PC-3 (cell line): ENCODE data around the gene SPTBN2. TPM values are rescaled to one million over a fixed set of nuclear protein-coding genes. Genes with fewer than 3 reads are reported as not detected.

Experiments
- ATAC-seq: fragments of 200-7000 bp; cut with Tn5 transposase; 2 replicates; pipeline ENCODE4 v1.9.1; 2020; ENCODE audit warnings: mild to moderate bottlenecking, moderate library complexity
- BruUV-seq: library from RNA; stranded (reverse); fragments of 400-500 nt; replicated peaks from 2 replicates; lab custom pipeline; 2021; lab: Mats Ljungman, UMichigan
- CTCF ChIA-PET: fragments of 300-600 bp; sonication (Branson Sonifier 250); formaldehyde crosslinking; loops from one replicate; lab custom pipeline; 2022; ENCODE audit warnings: antibody characterized with exemption; lab: Charles Lee
- POLR2A ChIA-PET: fragments of 300-600 bp; sonication (Branson Sonifier 250); formaldehyde crosslinking; loops from one replicate; lab custom pipeline; 2022; ENCODE audit warnings: antibody characterized with exemption; ENCODE audit not compliant: unreplicated experiment; lab: Charles Lee
- DNase-seq: peaks from one replicate; pipeline ENCODE4 v3.0.0-alpha.2; 2015
- H2AFZ ChIP-seq: fragments of 300-600 bp; sonication (generic); 2 replicates; pipeline ENCODE4 v1.6.0; 2016; ENCODE audit warnings: antibody characterized with exemption, low read length
- H3F3A ChIP-seq: fragments of 300-600 bp; sonication (generic); one replicate; pipeline ENCODE4 v1.6.0; 2017; ENCODE audit warnings: antibody characterized with exemption, low read length, control low read depth, mild to moderate bottlenecking; ENCODE audit not compliant: unreplicated experiment
- H3K27ac ChIP-seq: fragments of 300-600 bp; sonication (generic); 2 replicates; pipeline ENCODE4 v1.5.1; 2016; ENCODE audit warnings: mild to moderate bottlenecking, low read length
- H3K27me3 ChIP-seq: fragments of 300-600 bp; sonication (generic); 2 replicates; pipeline ENCODE4 v1.6.1; 2016; ENCODE audit warnings: low read length, mixed read lengths
- H3K36me3 ChIP-seq: fragments of 300-600 bp; sonication (generic); 2 replicates; pipeline ENCODE4 v1.6.1; 2016; ENCODE audit warnings: low read depth, mixed run types, low read length, mixed read lengths
- H3K4me1 ChIP-seq: fragments of 300-600 bp; sonication (generic); 2 replicates; pipeline ENCODE4 v1.5.1; 2016; ENCODE audit warnings: low read length; ENCODE audit not compliant: insufficient read depth
- H3K4me2 ChIP-seq: fragments of 300-600 bp; sonication (generic); 2 replicates; pipeline ENCODE4 v1.6.0; 2016; ENCODE audit warnings: low read length
- H3K4me3 ChIP-seq: fragments of 300-600 bp; sonication (generic); 2 replicates; pipeline ENCODE4 v1.5.1; 2016; ENCODE audit warnings: mild to moderate bottlenecking, low read length, mixed read lengths
- H3K79me2 ChIP-seq: fragments of 300-600 bp; sonication (generic); 2 replicates; pipeline ENCODE4 v1.6.1; 2017; ENCODE audit warnings: low read length, mixed read lengths
- H3K9ac ChIP-seq: fragments of 300-600 bp; sonication (generic); 2 replicates; pipeline ENCODE4 v1.6.0; 2016; ENCODE audit warnings: mild to moderate bottlenecking, low read length
- H3K9me2 ChIP-seq: fragments of 300-600 bp; sonication (generic); replicated peaks from 2 replicates; pipeline ENCODE4 v1.6.1; 2016; ENCODE audit warnings: mixed run types, low read length, mixed read lengths
- H3K9me3 ChIP-seq: fragments of 300-600 bp; sonication (generic); 2 replicates; pipeline ENCODE4 v1.6.1; 2016; ENCODE audit warnings: low read length, mixed read lengths
- H4K20me1 ChIP-seq: fragments of 300-600 bp; sonication (generic); 2 replicates; pipeline ENCODE4 v1.6.1; 2016; ENCODE audit warnings: low read length, mixed read lengths
- CTCF ChIP-seq: fragments of 300-600 bp; sonication (generic); conservative IDR thresholded peaks from 2 replicates; pipeline ENCODE4 v1.5.1; 2017; ENCODE audit warnings: antibody characterized with exemption, low read depth, mild to moderate bottlenecking, low read length
- EZH2 ChIP-seq: fragments of 300-600 bp; sonication (generic); IDR thresholded peaks from one replicate; pipeline ENCODE4 v1.6.1; 2017; ENCODE audit warnings: antibody characterized with exemption, mild to moderate bottlenecking, low read length; ENCODE audit not compliant: unreplicated experiment
- EZH2phosphoT487 ChIP-seq: fragments of 300-600 bp; sonication (generic); IDR thresholded peaks from 2 replicates; pipeline ENCODE4 v1.6.1; 2018; ENCODE audit warnings: mild to moderate bottlenecking, antibody characterized with exemption, low read length, borderline replicate concordance
- intact Hi-C: fragments of 100-400 bp; cut with micrococcal nuclease; formaldehyde crosslinking; loops from 2 replicates; pipeline ENCODE4 v1.9.0; 2023
- total RNA-seq: library from RNA; depleted of rRNA; stranded (reverse); fragments of >200 nt; gene quantifications from 2 replicates; pipeline ENCODE4 v1.2.3, GENCODE V29; 2014; rRNA removed

The SPTBN2 gene
- total RNA-seq, 1 experiment from 2014 or later = 74.9 TPM

DNA sequence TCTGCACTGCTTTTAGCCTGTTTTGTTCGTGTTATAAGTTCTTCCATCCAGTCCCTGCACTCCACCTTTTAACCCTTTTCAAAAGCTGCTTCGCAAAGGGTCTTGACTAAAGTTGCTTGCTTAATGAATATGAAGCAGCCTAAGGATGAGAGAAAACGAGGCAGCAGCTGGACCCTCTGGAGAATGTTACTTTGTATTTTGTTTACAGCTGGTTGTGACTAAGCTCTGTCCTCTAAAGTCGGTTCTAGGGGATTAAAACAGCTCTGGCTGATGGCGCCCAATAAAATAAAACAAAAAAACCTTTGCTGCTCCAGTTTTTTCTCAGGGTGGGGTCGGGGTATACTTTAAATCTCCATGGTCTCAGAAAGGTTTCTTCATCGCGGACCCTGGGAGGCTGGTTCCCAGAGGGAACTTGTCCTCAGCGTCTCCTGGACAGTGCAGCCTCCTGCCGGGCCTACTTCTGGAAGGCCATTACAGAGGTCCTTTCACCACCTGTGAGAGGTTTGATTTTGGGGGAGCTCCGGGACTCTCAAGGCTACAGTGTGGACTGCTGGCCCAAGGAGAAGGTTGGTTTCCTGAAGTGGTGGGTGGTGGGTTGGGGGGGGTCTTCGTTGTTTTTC lies 91.3 kb downstream of the SPTBN2 start:
- POLR2A ChIA-PET = interaction anchor here (0.6 to 1.2 kb wide), 5 partner anchors 19 to 557 kb away, joined by 4 to 20 read pairs (median 5); partner anchors contain the start of genes DPP3, RBM14 and RBM4B
- intact Hi-C loops = loop anchor here (2.0 kb wide), 1 partner anchor 21 kb away; the partner anchor contains the start of gene RBM14
- Histone ChIP-seq H3K4me1 (peaks cover 37% of the 10 kb centered on the region), H3K36me3 (peaks cover 41% of the 10 kb centered on the region), H3F3A (peaks cover 7% of the 10 kb centered on the region), H3K4me3 (peak overlapping the region; percentile 57), H3K9me2 (no peaks in the 10 kb centered on the region), H3K9me3 (no peaks in the 10 kb centered on the region), H3K27me3 (no peaks in the 10 kb centered on the region), H3K27ac (peak overlapping the region; percentile 56), H2AFZ (peak overlapping the region; percentile 76), H3K79me2 (peaks cover 97% of the 10 kb centered on the region), H4K20me1 (peaks cover 48% of the 10 kb centered on the region), H3K4me2 (peak overlapping the region; percentile 80), H3K9ac (peak overlapping the region; percentile 66)
- DNase-seq (no peak), ATAC-seq (peak; percentile 12)
- TSS peak; percentile 90 for BruUV-seq
- TF ChIP-seq CTCF (no peak), EZH2 (no peak), EZH2phosphoT487 (no peak)
- CTCF ChIA-PET = interaction anchor here (0.6 to 1.2 kb wide), 3 partner anchors 45 to 842 kb away, joined by 3 to 5 read pairs (median 3); partner anchors contain the start of gene CCDC87

DNA sequence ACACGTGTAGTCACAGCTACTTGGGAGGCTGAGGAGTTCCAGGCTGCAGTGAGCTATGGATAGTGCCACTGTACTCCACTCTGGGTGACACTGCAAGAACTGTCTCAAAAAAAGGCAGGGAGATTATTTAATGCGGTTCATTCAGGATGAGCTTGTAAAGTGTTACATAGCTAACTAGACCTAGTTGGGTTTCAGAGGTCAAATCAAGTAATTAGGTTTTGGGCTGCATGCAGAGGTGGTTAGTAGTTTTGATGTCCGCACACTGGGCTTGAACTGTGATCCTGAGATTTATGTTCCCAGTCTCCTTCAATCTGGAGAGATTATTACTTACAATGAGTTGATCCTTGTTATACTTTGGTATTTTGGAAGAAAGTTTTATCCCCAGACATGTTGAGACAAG lies 92.6 kb downstream of the SPTBN2 start:
- intact Hi-C loops = no loop called here
- ATAC-seq = no peak
- H3K4me2 ChIP-seq = no peak overlapping the region
- ChIA-PET CTCF (no interaction called here), POLR2A (no interaction called here)
- no peaks in the 10 kb centered on the region for H3K27me3 ChIP-seq
- peaks cover 44% of the 10 kb centered on the region for H4K20me1 ChIP-seq
- peaks cover 24% of the 10 kb centered on the region for H3K4me1 ChIP-seq
- no peak for TF ChIP-seq EZH2
- no peak for TF ChIP-seq EZH2phosphoT487
- TF ChIP-seq CTCF = no peak
- peaks cover 7% of the 10 kb centered on the region for H3F3A ChIP-seq
- no peaks in the 10 kb centered on the region for H3K9me2 ChIP-seq
- H3K4me3 ChIP-seq = no peak overlapping the region
- no peak overlapping the region for H2AFZ ChIP-seq
- DNase-seq = no peak
- H3K36me3 ChIP-seq = peaks cover 36% of the 10 kb centered on the region
- no peak overlapping the region for H3K9ac ChIP-seq
- H3K9me3 ChIP-seq = no peaks in the 10 kb centered on the region
- H3K27ac ChIP-seq = no peak overlapping the region
- no TSS peak for BruUV-seq
- peaks cover 97% of the 10 kb centered on the region for H3K79me2 ChIP-seq

Other genes starting within 250 kb of the SPTBN2 start
- 135 and 165 TPM in 2 replicates for gene DPP3, start 248.8 kb downstream of the SPTBN2 start, total RNA-seq
- 24.4 and 28.4 TPM in 2 replicates for gene BBS1, start 218.6 kb downstream of the SPTBN2 start, total RNA-seq
- gene ZDHHC24, start 183.2 kb downstream of the SPTBN2 start, total RNA-seq = 15.1 and 19.7 TPM in 2 replicates
- gene ACTN3, start 182.3 kb downstream of the SPTBN2 start, total RNA-seq = not detected in 2 replicates
- gene CTSF, start 160.6 kb downstream of the SPTBN2 start, total RNA-seq = 9.4 and 11.8 TPM in 2 replicates
- 0.69 TPM in 1 of 2 replicates, not detected in the other for gene CCDC87, start 136.2 kb downstream of the SPTBN2 start, total RNA-seq
- 43.8 and 56.8 TPM in 2 replicates for gene CCS, start 136.0 kb downstream of the SPTBN2 start, total RNA-seq
- 79.3 and 119 TPM in 2 replicates for gene RBM14, start 112.6 kb downstream of the SPTBN2 start, total RNA-seq
- 152 and 164 TPM in 2 replicates for gene RBM4, start 90.5 kb downstream of the SPTBN2 start, total RNA-seq
- 31.4 and 40.2 TPM in 2 replicates for gene RBM4B, start 51.3 kb downstream of the SPTBN2 start, total RNA-seq
- 63.9 and 70.4 TPM in 2 replicates for gene RCE1, start 114.2 kb upstream of the SPTBN2 start, total RNA-seq
- gene LRFN4, start 127.8 kb upstream of the SPTBN2 start, total RNA-seq = 64.4 and 79.8 TPM in 2 replicates
- 24.5 and 39.7 TPM in 2 replicates for gene PC, start 229.2 kb upstream of the SPTBN2 start, total RNA-seq
- gene C11orf86, start 246.1 kb upstream of the SPTBN2 start, total RNA-seq = not detected in 2 replicates